Ammon's horn (tissue), 1 donor: ENCODE data around the gene SH2B3.

Source experiments
- DNase-seq: peaks from one replicate; pipeline ENCODE4 v3.0.0-alpha.2; 2016; ENCODE audit warnings: low spot score

Gene SH2B3

GRCh38 chr12:111444925-111445725, 39.4 kb downstream of the SH2B3 start:
- DNase-seq, result peak; percentile 81

GRCh38 chr12:111445726-111446581, 40.2 kb downstream of the SH2B3 start:
- DNase-seq, result no peak

- DNase-seq, result no peak
These were observed 41.2 kb downstream of the SH2B3 start for GRCh38 chr12:111446631-111447570.

GRCh38 chr12:111447571-111448265, 42.0 kb downstream of the SH2B3 start:
- DNase-seq, result no peak

- no peak for DNase-seq
These were observed 42.6 kb downstream of the SH2B3 start for GRCh38 chr12:111448266-111448830.

- no peak for DNase-seq
These were observed 43.4 kb downstream of the SH2B3 start for GRCh38 chr12:111448846-111449790.

- no peak for DNase-seq
These were observed 45.0 kb downstream of the SH2B3 start for GRCh38 chr12:111450676-111451075.

GRCh38 chr12:111451232-111451631, 45.5 kb downstream of the SH2B3 start:
- no peak for DNase-seq

- DNase-seq, result peak; percentile 64
These were observed 46.0 kb downstream of the SH2B3 start for GRCh38 chr12:111451649-111452129.

GRCh38 chr12:111453071-111453989, 47.6 kb downstream of the SH2B3 start:
- peak; percentile 70 for DNase-seq

GRCh38 chr12:111454311-111454710, 48.6 kb downstream of the SH2B3 start:
- no peak for DNase-seq

GRCh38 chr12:111454716-111455447, 49.2 kb downstream of the SH2B3 start:
- DNase-seq, result no peak

GRCh38 chr12:111455448-111456320, 50.0 kb downstream of the SH2B3 start:
- DNase-seq, result no peak

- DNase-seq, result no peak
These were observed 51.3 kb downstream of the SH2B3 start for GRCh38 chr12:111457071-111457470.

- no peak for DNase-seq
These were observed 51.9 kb downstream of the SH2B3 start for GRCh38 chr12:111457577-111457976.

- no peak for DNase-seq
These were observed 52.9 kb downstream of the SH2B3 start for GRCh38 chr12:111458546-111459172.
